Measurements from ENCODE around the gene DYSF. TPM values are rescaled to one million over a fixed set of nuclear protein-coding genes. Genes with fewer than 3 reads are reported as not detected.

Gene DYSF
- total RNA-seq, 2 donors from 2014 or later, result 1.4 to 3.1 TPM

DNA sequence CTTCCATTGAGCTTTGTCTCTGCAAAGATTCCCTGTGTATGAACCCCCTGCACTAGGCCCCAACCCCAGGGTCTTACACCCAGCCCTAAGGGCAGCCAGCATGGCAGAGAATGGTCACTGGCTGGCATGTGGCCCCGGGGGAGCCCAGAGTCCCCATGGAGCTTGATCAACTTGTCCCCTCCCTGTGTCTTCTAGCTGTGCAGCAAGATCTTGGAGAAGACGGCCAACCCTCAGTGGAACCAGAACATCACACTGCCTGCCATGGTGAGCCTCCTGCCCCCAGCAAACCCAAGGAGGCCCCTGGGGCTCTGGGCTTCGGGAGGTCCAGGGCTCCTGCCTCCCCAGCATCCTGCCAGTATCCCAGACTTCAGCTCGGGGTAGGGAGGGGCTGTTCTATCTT lies 81.5 kb downstream of the DYSF start:
- Mint-ChIP-seq H3K4me3 (no peak overlapping the region), H3K27me3 (ENCODE audit: insufficient read depth) (no peaks in the 10 kb centered on the region), H3K27ac (no peak overlapping the region), H3K4me1 (no peaks in the 10 kb centered on the region), H3K36me3 (ENCODE audit: low read depth) (no peaks in the 10 kb centered on the region), H3K9me3 (no peaks in the 10 kb centered on the region)
- Histone ChIP-seq H3K4me3 (ENCODE audit: low read length) (no peak overlapping the region), H3K27me3 (ENCODE audit: control insufficient read depth, insufficient read depth, low read length, poor library complexity, severe bottlenecking) (no peaks in the 10 kb centered on the region), H3K9ac (ENCODE audit: extremely low read depth, low read length, poor library complexity, severe bottlenecking) (no peak overlapping the region), H3K36me3 (ENCODE audit: control insufficient read depth, insufficient read depth, low read length) (no peaks in the 10 kb centered on the region), H3K27ac (ENCODE audit: low read depth, low read length) (no peak overlapping the region), H3K9me3 (ENCODE audit: control insufficient read depth, low read length) (no peaks in the 10 kb centered on the region), H3K4me1 (ENCODE audit: control insufficient read depth, insufficient read depth, low read length) (no peaks in the 10 kb centered on the region)
- TF ChIP-seq, protein P1, sequence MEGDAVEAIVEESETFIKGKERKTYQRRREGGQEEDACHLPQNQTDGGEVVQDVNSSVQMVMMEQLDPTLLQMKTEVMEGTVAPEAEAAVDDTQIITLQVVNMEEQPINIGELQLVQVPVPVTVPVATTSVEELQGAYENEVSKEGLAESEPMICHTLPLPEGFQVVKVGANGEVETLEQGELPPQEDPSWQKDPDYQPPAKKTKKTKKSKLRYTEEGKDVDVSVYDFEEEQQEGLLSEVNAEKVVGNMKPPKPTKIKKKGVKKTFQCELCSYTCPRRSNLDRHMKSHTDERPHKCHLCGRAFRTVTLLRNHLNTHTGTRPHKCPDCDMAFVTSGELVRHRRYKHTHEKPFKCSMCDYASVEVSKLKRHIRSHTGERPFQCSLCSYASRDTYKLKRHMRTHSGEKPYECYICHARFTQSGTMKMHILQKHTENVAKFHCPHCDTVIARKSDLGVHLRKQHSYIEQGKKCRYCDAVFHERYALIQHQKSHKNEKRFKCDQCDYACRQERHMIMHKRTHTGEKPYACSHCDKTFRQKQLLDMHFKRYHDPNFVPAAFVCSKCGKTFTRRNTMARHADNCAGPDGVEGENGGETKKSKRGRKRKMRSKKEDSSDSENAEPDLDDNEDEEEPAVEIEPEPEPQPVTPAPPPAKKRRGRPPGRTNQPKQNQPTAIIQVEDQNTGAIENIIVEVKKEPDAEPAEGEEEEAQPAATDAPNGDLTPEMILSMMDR (conservative IDR thresholded peaks at IDR 0.05), result no peak
- 67 to 91% methylated on average over 1 to 4 of the region's 4 CpGs for WGBS, 2 experiments (ENCODE audit: insufficient coverage in 1 of 2, insufficient read length in 1 of 2)
- peak; percentile 13 for DNase-seq

DNA sequence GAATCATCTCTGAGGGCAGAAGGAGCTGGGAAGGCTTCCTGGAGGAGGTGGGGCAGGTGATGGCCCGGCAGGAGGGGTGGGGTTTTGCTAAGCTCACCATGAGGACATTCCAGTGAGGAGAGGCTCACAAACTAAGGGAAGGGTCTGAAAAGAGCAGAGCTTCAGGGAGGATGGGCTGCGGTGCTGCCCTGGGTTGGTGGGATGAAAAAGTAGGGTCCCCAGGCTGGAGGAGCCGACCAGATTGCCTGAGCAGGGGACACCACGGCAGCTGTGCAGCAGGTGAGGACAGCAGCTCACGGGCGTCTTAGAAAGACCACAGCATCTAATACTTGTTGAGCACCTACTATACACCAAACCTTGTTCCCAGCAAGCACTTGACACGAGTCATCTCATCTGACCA lies 82.2 kb downstream of the DYSF start:
- no peaks in the 10 kb centered on the region for H3K9me3 Mint-ChIP-seq
- H3K36me3 Mint-ChIP-seq (ENCODE audit: low read depth), result no peaks in the 10 kb centered on the region
- WGBS, 2 experiments (ENCODE audit: insufficient coverage in 1 of 2, insufficient read length in 1 of 2), result 86 to 98% methylated on average over 3 to 7 of the region's 7 CpGs
- Histone ChIP-seq H3K9me3 (ENCODE audit: control insufficient read depth, low read length) (no peaks in the 10 kb centered on the region), H3K4me1 (ENCODE audit: control insufficient read depth, insufficient read depth, low read length) (no peaks in the 10 kb centered on the region), H3K27ac (ENCODE audit: low read depth, low read length) (no peak overlapping the region), H3K4me3 (ENCODE audit: low read length) (no peak overlapping the region), H3K9ac (ENCODE audit: extremely low read depth, low read length, poor library complexity, severe bottlenecking) (no peak overlapping the region), H3K36me3 (ENCODE audit: control insufficient read depth, insufficient read depth, low read length) (no peaks in the 10 kb centered on the region), H3K27me3 (ENCODE audit: control insufficient read depth, insufficient read depth, low read length, poor library complexity, severe bottlenecking) (no peaks in the 10 kb centered on the region)
- H3K27ac Mint-ChIP-seq, result no peak overlapping the region
- DNase-seq, result peak; percentile 48
- H3K27me3 Mint-ChIP-seq (ENCODE audit: insufficient read depth), result no peaks in the 10 kb centered on the region
- TF ChIP-seq, protein P1 (conservative IDR thresholded peaks at IDR 0.05), result no peak
- H3K4me3 Mint-ChIP-seq, result no peak overlapping the region
- H3K4me1 Mint-ChIP-seq, result no peaks in the 10 kb centered on the region

DNA sequence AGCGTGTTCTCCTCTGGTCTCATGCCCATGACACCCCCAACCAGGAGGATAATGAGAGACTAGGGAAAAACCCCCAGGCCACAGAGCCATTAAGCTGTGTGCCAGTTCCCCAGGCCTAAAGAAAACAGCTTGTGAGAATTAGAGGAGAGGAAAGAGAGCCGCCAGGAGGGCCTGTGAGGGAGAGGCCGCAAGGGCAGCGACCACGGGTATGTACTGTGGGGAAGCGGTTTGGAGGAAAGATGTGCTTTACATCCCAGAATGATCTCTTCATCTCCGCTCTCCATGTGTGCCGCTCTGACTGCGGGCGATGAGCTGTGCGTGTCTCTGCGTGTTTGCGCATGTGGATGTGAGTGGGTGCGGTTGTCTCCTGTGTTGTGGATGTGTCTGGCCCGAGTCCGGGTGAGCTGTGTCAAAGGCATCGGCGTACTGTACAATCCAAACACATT lies 82.9 kb downstream of the DYSF start:
- no peaks in the 10 kb centered on the region for H3K4me1 Mint-ChIP-seq
- H3K36me3 Mint-ChIP-seq (ENCODE audit: low read depth), result no peaks in the 10 kb centered on the region
- H3K9me3 Mint-ChIP-seq, result no peaks in the 10 kb centered on the region
- Histone ChIP-seq H3K9me3 (ENCODE audit: control insufficient read depth, low read length) (no peaks in the 10 kb centered on the region), H3K4me1 (ENCODE audit: control insufficient read depth, insufficient read depth, low read length) (no peaks in the 10 kb centered on the region), H3K36me3 (ENCODE audit: control insufficient read depth, insufficient read depth, low read length) (no peaks in the 10 kb centered on the region), H3K27ac (ENCODE audit: low read depth, low read length) (no peak overlapping the region), H3K4me3 (ENCODE audit: low read length) (no peak overlapping the region), H3K9ac (ENCODE audit: extremely low read depth, low read length, poor library complexity, severe bottlenecking) (no peak overlapping the region), H3K27me3 (ENCODE audit: control insufficient read depth, insufficient read depth, low read length, poor library complexity, severe bottlenecking) (no peaks in the 10 kb centered on the region)
- no peak overlapping the region for H3K27ac Mint-ChIP-seq
- 95 to 97% methylated on average over 11 to 18 of the region's 18 CpGs for WGBS, 2 experiments (ENCODE audit: insufficient coverage in 1 of 2, insufficient read length in 1 of 2)
- no peak overlapping the region for H3K4me3 Mint-ChIP-seq
- peak; percentile 35 for DNase-seq
- TF ChIP-seq, protein P1 (conservative IDR thresholded peaks at IDR 0.05), result no peak
- H3K27me3 Mint-ChIP-seq (ENCODE audit: insufficient read depth), result no peaks in the 10 kb centered on the region

Measured in endodermal cell (in vitro differentiated cells).